Putamen (tissue), 1 donor: ENCODE measurements around the gene CASTOR1.

Source experiments
- DNase-seq: peaks from one replicate; pipeline ENCODE4 v3.0.0-alpha.2; 2016; ENCODE audit warnings: low spot score

CASTOR1 gene

DNA sequence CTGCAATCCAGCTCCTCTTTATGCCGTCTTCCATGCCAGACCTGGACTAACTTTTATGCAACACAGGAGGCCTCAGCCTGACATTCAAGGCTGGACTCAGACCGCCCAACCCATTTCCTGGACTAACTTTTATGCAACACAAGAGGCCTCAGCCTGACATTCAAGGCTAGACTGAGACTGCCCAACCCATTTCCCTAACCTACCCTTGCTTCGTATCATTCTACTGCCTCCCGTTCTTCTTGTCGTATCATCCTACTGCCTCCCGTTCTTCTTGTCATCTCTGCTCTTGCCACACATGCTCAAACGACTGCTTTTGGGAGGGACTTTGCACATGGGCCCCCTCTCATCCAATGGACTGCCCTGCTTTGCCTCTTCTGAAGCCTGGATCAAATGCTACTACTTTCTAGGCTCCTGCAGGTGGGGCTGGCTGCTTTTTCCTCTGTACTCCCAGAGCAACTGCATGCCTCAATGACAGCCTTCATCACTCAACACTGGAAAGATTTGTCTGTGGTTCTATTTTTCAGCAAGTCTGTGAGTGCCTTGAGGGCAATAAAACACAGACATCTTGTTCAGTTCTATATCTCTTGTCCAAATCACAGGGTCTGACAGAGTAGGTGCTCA lies 29.6 kb upstream of the CASTOR1 start:
- no peak for DNase-seq

DNA sequence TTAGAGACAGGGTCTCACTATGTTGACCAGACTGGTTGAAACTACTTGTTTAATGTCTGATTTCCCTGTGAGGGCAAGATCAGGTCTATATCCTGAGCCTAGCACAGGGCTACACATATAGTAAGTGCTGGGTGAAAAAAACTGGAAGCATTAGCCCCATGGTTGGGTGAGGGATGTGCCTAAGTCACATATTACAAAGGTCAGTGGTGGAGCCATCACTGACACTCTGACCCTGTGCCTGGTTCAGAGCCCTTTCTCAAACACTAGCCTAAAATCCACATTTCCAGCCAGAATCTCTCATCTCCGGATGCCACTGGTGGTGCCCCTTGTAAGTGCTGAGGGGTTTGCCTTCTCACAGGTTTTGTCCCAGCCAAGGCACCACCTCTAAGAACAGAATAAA lies 28.5 kb upstream of the CASTOR1 start:
- DNase-seq: no peak

DNA sequence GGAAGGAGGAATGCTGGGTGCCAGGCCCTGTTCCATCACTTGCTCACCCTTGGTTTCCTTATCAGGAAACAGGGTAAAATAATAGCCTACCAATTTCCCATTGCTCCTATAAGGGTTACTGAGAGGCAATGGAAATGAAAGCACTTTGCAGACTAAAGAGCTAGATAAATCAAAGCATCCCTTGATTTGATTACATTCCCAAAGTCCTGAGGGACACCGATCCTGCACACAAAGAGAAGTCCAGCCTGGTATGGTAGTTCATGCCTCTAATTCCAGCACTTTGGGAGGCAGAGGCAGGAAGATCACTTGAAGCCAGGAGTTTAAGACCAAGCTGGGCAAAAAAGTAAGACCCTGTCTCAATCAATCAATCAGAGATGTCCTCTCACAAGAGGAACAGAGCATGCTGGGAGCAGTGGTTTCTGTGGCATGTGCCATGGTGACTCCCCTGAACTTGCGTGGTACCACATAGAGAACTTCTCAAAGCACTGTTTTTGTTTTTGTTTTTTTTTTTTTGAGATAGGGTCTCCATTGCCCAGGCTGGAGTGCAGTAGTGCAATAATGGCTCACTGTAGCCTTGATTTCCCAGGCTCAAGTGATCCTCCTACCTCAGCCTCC lies 26.8 kb upstream of the CASTOR1 start:
- no peak for DNase-seq

DNA sequence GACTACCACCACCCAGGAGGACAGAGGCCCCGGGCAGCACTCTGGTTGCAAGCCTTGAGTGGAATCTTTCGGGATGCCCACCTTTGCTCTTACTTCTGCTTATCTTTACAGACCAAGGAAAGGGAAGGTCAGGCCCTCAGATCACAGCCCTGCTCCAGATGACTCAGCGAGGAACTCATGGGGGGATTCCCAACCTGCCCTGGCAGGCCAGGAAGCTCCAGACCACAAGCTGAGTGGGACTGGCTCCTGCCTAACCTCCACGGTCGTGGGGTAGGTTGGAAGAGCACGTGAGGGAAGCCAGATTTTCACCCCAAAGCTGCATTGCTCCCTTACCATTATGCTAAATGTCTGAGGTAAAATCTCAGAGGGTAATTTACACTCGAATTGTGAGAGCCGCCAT lies 25.6 kb upstream of the CASTOR1 start:
- no peak for DNase-seq

DNA sequence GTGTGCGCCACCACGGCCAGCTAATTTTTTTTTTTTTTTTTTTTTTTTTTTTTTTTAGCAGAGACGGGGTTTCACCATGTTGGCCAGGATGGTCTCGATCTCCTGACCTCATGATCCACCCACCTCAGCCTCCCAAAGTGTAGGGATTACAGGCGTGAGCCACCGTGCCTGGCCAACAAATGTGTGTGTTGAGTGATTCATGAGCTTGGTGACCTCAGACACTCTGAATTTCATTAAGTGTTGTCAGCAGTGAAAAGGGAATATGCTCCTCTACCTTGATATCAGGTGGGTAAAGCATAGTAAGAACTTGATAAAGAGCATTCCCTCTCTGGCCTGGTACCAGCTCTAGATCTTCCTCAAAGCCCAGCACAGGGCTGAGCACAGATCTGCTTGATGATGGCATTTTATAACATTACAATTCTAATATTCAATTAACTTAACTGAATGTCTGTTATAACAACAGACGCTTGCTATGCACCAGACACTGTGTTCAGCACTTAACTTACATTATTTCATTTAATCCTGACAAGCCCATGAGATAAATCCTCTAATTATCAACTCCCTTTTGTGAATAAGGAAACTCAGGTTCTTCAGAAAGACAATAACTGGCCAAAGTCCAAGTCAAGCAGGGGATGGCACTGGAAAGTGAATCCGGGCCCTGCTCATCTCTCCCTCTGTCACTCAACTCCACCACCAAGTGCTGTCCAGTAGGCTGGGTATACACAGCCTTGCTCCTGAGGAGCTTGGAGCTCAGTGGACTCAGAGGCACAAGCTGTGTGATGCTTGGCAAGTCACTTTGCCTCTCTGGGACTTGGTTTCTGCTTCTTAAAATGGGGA lies 24.4 kb upstream of the CASTOR1 start:
- DNase-seq: no peak

DNA sequence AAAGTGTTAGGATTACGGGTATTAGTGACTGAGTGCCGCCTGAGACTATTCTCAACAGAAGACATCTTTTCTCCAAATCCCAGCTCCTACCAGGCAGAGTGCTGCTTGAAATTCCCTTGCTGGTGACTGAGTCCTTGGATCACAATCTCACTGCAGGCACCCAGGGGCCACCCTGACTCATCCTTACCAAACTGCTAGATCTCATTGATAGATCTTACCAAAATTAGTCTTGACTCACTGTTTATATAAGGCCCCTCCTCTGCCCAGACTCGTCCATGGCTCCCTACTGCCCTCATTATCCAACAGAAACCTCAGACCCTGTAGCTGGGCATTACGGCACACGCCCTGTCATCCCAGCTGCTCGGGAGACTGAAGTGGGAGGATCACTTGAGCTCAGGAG lies 22.7 kb upstream of the CASTOR1 start:
- no peak for DNase-seq

DNA sequence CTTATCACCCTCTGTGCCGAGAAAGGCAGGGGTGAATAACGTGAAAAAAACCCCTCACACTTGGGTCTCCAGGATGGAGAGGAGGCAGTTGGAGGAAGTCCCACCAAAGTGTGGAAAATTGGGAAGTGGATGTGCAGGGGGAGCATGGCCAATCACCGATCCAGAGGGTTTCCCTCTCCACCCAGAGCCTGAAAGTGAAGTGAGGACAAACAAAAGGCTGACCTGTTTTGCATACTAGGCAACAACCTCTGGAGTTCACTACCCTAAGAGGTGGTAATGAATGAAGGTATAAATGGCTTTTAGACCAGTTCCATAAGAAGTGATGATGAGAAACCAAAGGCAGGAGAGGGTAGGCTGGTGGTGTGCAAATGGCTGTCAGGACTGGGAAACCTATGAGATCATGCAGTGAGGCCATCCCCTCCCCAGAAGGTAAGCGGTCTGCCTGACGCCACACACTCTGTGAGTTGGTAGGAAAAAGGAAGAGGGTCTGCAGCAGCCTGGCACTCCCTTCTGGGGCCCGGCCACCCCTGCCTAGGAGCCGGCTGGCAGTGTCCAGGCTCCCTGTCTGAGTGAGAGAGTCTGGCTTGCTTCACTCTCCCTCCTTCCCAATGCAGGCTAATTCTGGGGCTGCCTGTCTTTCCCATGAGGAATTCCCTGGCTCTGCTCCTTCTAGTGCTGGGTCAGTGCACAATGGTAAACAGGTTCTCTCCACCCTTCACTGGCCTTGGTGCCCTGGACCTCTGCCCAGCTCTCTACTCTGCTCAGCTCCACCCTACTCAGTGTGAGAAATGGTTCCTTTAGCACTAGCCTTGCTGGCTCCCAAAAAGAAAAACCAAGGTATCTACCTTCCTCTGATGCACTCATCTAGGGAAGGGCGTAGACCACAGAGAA lies 21.8 kb upstream of the CASTOR1 start:
- DNase-seq: no peak

DNA sequence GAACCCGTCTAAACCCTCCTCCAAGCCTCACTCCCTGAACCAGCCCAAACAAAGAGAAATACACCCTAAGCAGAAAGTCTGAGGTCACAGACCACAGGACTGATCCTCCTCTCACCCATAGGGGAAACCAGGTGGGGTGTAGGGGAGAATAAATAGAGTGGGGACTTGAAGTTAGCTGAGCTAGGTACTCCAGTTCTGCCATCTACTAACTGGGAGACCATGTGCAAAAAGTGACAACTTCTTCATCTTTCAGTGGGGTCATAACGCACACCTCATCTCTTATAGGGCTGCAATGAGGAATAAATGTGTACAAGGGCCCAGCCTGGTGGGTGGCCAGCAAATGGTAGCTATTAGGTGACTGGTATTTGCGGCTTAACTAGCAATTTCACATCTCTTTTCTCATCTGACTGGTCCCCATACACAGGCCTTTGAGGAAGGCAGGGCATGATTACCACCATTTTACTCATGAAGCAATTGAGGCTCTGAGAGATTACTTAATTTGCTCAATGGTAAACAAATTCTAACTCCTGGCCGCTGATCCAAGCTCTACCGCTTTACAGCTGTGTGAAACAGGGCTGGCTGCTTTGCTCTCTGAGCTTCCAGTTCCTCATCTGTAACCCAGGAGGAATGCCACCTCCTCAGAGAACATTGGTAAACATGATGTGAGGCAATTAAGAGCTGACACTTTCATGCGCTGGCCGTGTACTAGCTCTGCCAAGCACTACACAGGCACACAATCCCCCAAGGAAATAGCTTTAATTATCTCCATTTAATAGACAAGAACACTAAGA lies 20.8 kb upstream of the CASTOR1 start:
- DNase-seq: no peak

DNA sequence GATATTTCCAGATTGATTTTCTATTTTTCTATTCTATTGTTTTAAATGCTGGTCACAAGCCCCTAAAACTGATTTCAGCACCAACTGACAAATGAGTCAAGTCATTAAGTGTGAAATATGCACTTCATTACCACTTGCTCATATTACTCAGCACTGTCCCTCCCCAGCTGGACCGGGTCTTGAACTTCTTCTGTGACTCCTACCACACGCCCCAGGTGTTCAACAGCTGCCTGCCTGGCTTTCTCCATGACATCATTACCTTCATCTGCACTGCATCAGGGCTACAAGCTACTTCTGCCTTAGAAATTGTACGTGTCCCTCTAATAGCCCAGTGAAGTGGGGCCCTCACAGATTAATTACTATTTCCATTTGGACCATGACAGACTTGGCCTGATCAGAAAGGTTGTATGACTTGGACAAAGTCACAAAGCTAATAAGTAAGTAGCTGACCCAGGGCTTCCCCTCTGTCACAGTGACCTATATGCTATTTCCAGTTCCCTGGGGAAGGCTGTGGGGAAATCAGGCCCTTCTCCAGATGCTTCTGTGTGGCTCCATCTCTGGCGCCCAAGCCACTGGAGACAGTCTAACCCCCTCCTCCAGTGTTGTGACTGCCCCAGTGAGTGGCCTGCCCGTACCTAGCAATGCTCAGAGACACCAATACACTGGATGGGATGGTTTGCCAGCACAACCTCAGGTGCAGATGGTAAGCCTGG lies 19.4 kb upstream of the CASTOR1 start:
- DNase-seq: no peak

DNA sequence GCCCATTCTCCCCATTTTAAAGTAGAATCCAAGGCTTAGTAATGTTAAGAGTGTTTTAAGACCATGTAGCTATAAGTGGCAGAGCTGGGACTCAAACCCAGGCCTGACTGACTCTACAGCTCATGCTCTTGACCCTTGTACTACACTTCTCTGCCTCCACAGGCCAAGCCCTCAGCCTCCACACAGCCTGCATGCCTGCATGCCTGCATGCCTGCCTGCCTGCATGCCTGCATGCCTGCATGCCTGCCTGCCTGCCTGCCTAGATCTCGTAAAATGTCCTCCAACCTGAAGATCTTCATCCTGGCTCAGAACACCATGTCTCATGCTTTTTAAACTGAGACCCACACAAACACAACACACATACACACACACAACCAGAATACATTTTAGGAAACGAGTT lies 18.8 kb upstream of the CASTOR1 start:
- no peak for DNase-seq

DNA sequence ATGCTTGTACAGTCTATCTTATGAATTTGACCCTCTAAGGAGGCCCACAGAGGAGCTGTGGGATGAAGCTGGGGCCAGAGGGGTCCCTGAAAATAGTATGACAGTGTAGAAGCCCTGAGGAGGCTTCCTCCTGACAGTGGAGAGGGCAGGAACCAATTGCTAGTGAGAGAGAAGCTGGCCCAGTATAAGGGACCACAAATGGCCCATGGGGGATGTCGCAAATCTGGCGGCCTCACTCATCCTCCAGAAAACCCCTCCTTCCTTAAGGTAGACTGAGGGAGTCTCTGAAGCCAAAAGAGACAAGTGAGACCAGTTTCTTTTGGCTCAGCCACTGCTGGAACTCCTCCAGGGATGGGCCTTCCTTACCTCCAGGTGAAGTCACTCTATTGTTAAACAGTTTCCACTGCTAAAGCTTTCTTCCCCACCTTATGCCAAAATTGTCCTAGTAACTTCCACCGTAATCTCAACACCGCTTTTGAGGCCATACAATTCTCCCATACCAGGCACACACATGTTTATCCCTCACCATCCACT lies 17.8 kb upstream of the CASTOR1 start:
- DNase-seq: no peak

DNA sequence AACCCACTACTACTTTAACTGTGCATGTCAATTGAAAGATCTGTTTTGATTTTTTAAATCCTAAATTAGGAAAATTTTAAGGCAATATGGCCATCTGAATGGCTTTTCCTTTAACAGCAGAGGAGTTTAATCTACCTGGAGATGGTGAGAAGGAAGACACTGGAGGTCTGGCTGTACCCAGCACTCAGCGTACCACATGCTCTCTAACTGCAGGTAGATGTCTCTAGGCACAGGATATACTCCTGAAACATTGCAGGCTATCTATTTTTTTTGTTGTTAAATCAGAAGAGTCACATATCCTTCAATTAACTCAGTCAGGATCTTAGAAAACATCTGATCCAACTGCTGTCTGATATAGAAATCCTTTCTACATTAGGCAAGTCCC lies 17.3 kb upstream of the CASTOR1 start:
- DNase-seq: no peak

DNA sequence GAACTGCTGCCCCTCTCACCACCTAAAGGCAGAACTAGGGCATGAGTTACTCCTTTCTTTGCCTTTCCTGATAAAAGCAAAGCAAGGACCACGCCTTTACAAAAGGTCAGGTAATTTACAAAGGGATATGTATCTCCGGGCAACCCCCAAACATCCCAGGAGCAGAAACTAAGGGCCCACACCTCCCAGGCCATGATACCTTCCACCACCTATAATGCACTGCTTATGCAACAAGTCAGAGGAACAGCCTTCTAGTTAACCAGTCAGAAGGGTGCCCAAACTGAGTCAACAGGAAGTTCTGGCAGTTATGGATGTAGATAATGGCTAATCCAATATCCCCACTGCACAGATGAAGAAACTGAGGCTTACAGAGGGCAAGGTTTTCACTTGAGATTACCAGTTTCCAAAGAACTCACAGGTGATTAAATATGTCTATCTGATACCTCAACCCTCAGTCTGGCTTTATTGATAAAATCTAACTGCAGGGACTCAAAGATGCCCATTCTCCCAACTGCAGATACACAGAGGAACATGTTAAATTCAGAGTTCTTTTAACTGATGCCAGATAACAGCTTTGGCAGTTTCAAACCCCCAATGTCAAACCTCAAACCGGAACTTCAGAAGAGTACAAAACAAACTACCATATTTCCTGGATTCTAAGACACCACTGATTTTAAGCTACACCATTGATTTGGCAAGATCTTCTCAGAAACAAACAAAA lies 16.8 kb upstream of the CASTOR1 start:
- no peak for DNase-seq

DNA sequence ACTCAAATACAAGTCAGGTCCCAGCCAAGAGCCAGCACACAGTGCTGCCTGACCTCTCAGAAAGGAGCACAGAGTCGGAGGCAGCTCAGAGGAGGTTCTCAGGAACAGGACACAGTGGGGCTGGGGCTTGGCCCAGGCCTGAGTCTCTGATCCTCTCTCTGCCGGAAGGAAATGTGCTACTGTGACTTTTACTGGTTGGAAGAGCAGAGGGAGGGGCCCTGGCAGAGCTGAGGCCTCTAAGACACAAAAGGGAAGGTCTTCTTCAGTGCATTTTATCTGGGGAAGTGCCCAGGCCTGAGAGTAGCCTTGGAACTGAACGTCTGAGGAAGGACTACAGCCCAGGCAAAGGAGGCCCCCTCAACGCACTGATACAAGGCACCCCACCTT lies 16.2 kb upstream of the CASTOR1 start:
- no peak for DNase-seq

DNA sequence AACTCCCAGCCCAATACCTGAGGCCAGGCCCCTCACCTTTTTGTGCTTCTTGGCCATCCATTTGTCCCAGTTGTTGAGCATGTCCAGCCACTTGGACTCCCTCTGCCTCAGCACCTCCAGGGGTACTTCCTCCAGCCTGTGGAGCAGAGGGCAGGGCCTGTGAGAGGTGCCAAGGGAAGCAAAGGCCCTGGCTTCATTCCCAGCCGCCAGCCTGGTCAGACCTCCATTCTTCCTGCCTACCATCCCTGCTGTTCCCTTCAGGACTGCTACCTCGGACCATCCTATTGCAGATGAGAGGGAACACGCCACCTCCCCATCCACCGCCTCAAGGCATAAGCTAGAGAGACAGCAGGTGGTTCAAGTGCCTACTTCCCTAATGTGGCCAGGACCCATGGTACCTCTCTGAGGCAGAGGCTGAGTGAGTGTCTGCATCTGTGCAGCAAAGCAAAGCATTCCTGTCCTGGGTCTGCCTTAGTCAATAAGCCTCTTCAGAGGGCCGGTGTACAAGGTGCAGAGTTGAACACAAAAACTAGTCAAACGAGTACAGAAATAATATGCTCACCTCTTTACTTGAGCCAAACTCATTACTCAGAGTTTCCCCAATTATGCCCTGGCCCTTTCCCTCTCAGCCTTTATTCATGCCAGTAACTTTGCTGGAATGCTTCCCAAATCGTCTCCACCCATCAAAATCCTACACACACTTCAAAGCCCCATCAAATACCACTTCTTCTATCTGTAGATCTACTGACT lies 15.4 kb upstream of the CASTOR1 start:
- DNase-seq: no peak

DNA sequence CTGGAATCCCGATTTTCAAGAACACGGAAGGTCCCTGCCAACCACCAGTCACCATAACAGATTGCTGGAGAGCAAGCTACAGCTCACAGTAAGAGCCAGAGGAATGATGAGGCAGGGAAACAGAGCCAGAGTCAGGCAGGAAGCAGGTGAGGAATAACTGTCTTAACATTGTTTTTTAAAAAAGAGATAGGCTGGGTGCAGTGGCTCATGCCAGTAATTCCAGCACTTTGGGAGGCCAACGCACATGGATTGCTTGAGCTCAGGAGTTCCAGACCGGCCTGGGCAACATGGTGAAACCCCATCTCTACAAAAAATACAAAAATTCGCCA lies 13.5 kb upstream of the CASTOR1 start:
- DNase-seq: no peak

DNA sequence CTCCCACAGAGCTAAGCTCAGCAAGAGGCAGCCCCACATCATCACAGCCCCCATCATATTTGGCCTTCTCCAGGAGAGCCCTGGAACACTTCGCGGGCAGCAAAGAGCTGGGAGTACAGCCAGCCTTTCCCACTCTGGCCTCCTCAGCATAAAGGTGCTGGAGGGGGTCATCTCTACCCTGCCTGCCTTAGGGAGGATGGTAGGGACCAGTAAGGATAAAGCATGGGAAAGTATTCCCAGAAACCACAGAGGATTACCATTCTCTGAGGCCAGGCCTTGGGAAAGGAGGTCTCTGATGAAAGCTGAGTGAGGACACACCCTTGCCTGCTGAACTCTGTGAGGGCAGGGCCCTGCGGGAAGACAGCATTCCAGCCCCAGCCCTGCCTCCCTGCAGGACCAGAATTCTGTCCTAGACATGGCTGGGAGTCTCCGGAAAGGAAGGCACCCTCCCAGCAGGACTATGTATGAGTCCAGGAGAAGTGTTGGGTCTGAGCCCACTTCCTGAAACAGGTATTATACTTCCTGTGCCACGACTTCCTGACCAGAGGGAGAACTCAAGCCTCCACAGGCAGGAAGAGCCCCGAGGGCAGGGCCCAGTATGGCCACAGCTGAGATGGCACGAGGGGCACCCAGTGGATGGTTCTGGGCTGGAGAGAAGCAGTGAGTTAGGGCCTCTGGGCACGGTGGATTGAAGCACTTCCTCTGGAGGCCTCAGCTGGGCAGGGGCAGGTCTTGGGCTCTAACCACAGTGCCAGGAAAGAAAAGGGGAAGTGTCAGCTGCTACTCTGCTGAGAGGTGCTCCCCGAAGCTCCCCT lies 12.9 kb upstream of the CASTOR1 start:
- no peak for DNase-seq

DNA sequence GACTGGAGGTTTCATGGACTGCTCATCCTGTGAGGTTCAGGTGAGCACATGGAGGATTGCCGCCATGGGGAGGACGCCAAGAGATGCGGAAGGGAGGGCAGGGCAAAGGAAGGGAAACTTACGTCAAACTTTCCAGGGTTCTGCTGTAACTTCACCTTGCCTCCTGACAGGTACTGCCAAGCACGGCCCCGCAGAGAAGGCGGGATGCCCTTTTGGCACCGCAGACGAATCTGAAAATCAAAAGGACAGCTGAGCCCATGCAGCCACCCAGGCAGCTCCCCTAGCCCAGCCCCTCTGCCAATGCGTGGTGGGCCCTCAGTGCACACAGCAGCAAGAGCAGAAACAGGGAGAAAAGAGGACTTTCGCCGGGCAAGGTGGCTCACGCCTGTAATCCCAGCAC lies 10.0 kb upstream of the CASTOR1 start:
- DNase-seq: no peak
